Camera-type eye (tissue), 1 donor: ENCODE measurements around the gene ENPP7. TPM values are rescaled to one million over a fixed set of nuclear protein-coding genes. Genes with fewer than 3 reads are reported as not detected.

Experiments used
- total RNA-seq: library from RNA; depleted of rRNA; stranded (reverse); fragments of >200 nt; gene quantifications from one replicate; pipeline ENCODE4 v1.2.3, GENCODE V29; 2014

The ENPP7 gene, protein sequence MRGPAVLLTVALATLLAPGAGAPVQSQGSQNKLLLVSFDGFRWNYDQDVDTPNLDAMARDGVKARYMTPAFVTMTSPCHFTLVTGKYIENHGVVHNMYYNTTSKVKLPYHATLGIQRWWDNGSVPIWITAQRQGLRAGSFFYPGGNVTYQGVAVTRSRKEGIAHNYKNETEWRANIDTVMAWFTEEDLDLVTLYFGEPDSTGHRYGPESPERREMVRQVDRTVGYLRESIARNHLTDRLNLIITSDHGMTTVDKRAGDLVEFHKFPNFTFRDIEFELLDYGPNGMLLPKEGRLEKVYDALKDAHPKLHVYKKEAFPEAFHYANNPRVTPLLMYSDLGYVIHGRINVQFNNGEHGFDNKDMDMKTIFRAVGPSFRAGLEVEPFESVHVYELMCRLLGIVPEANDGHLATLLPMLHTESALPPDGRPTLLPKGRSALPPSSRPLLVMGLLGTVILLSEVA
- total RNA-seq, result not detected

GRCh38 chr17:79730769-79731483 lies at the start of gene ENPP7:
Gene ENPP7, plus strand, starts transcription at chr17:79730943. Its CDS starts 197 bp downstream, at chr17:79731140.

GRCh38 chr17:79777894-79778503 lies 47.3 kb downstream of the ENPP7 start, which contains the start of gene CBX2:
Gene CBX2, plus strand, starts transcription at chr17:79778148. Its CDS starts 88 bp downstream, at chr17:79778236.

Other genes starting within 250 kb of the ENPP7 start
- gene RBFOX3, start 119.9 kb upstream of the ENPP7 start, total RNA-seq, result 3.7 TPM
- gene CBX2, start 47.2 kb downstream of the ENPP7 start, total RNA-seq, result 13.8 TPM
- 17.4 TPM for gene CBX8, start 66.1 kb downstream of the ENPP7 start, total RNA-seq
- 25.6 TPM for gene CBX4, start 108.5 kb downstream of the ENPP7 start, total RNA-seq